GM12878 (cell line): ENCODE measurements around the gene MSL2. TPM values are rescaled to one million over a fixed set of nuclear protein-coding genes. Genes with fewer than 3 reads are reported as not detected.
A peak's percentile ranks its signal among the peaks of the same experiment; 100 is the strongest.
"Not testable (repeated sequence)": the region's sequence is repeated elsewhere in the genome, so short reads cannot be mapped to it uniquely, and the experiment has no call there.

ENCODE experiments used
- ATAC-seq: fragments of 200-7000 bp; cut with Tn5 transposase; 3 replicates; pipeline ENCODE4 v1.9.1; 2020; ENCODE audit warnings: mild to moderate bottlenecking, moderate library complexity
- BruUV-seq: library from RNA; stranded (reverse); fragments of 400-500 nt; replicated peaks from 2 replicates; lab custom pipeline; 2021; lab: Mats Ljungman, UMichigan
- CTCF ChIA-PET: fragments of 300-600 bp; sonication (Branson Sonifier 250); formaldehyde crosslinking; extraction: SDS; loops from one replicate; lab custom pipeline; 2021; ENCODE audit warnings: inconsistent platforms; lab: Yijun Ruan, JAX
- POLR2A ChIA-PET: fragments of 350-600 bp; formaldehyde crosslinking; extraction: SDS; loops from one replicate; lab custom pipeline; 2021; ENCODE audit warnings: inconsistent platforms; lab: Charles Lee
- RAD21 ChIA-PET: fragments of 300-600 bp; sonication (Branson Sonifier 250); formaldehyde crosslinking; loops from one replicate; lab custom pipeline; 2023; ENCODE audit warnings: antibody characterized with exemption; ENCODE audit not compliant: unreplicated experiment; lab: Charles Lee
- SMC1A ChIA-PET: fragments of 300-600 bp; sonication (Branson Sonifier 250); formaldehyde crosslinking; loops from one replicate; lab custom pipeline; 2023; ENCODE audit not compliant: unreplicated experiment, uncharacterized antibody; lab: Charles Lee
- DNase-seq: peaks from one replicate; pipeline ENCODE4 v3.0.0-alpha.2; 2011; ENCODE audit warnings: low read depth, low spot score
- FAIRE-seq: peaks from 3 replicates; lab custom pipeline; 2011; peaks lifted over from hg19 to GRCh38; lab: Jason Lieb, UNC
- H2AFZ ChIP-seq: 2 replicates; pipeline ENCODE4 v1.6.0; 2011; ENCODE audit warnings: low read depth, low read length, control low read depth; ENCODE audit not compliant: control insufficient read depth
- H3K27ac ChIP-seq: 2 replicates; pipeline ENCODE4 v1.5.1; 2011; ENCODE audit warnings: control low read depth; ENCODE audit not compliant: control insufficient read depth, insufficient read depth
- H3K27me3 ChIP-seq, 2 experiments: replicated peaks in 1 of 2; 2 replicates each; pipeline versions ENCODE4 v1.6.0 to v1.6.1; 2011; ENCODE audit warnings: low read length in 1 of 2; ENCODE audit not compliant: control insufficient read depth in 2 of 2, insufficient read depth in 2 of 2
- H3K36me3 ChIP-seq, 2 experiments: 2 replicates each; pipeline ENCODE4 v1.5.1; 2011; ENCODE audit warnings: low read length in 1 of 2; ENCODE audit not compliant: control insufficient read depth in 2 of 2, insufficient read depth in 2 of 2
- H3K4me1 ChIP-seq: 2 replicates; pipeline ENCODE4 v1.6.1; 2011; ENCODE audit warnings: mild to moderate bottlenecking, low read length, moderate library complexity, mixed read lengths; ENCODE audit not compliant: control insufficient read depth, insufficient read depth
- H3K4me2 ChIP-seq: 2 replicates; pipeline ENCODE4 v1.6.0; 2011; ENCODE audit warnings: control low read depth; ENCODE audit not compliant: control insufficient read depth, insufficient read depth
- H3K4me3 ChIP-seq: fragments of 200-600 bp; sonication (generic); 2 replicates; pipeline ENCODE4 v1.5.1; 2016
- H3K79me2 ChIP-seq: 2 replicates; pipeline ENCODE4 v1.6.0; 2011; ENCODE audit warnings: low read length; ENCODE audit not compliant: control insufficient read depth, insufficient read depth
- H3K9ac ChIP-seq: 2 replicates; pipeline ENCODE4 v1.8.0; 2011; ENCODE audit warnings: low read length, control low read depth, mixed read lengths; ENCODE audit not compliant: control insufficient read depth, insufficient read depth
- H3K9me3 ChIP-seq: replicated peaks from 3 replicates; pipeline ENCODE4 v1.5.1; 2011; ENCODE audit warnings: mild to moderate bottlenecking, low read length; ENCODE audit not compliant: control insufficient read depth, insufficient read depth
- H4K20me1 ChIP-seq: 2 replicates; pipeline ENCODE4 v1.6.0; 2011; ENCODE audit not compliant: control insufficient read depth, insufficient read depth
- CREM ChIP-seq: IDR thresholded peaks from 2 replicates; pipeline ENCODE4 v1.6.1; 2014; ENCODE audit warnings: antibody characterized with exemption, low read depth
- EP300 ChIP-seq, 2 experiments: fragments of 150-350 bp in 1 of 2; IDR thresholded peaks; 2 replicates each; pipeline ENCODE4 v1.6.1; 2011 to 2012; ENCODE audit warnings: low read depth in 2 of 2, low read length in 2 of 2, borderline replicate concordance in 1 of 2, improper control_type of control experiment in 1 of 2, inconsistent platforms in 1 of 2; ENCODE audit not compliant: control insufficient read depth in 1 of 2
- PKNOX1 ChIP-seq: fragments of 450-650 bp; IDR thresholded peaks from 2 replicates; pipeline ENCODE4 v1.6.1; 2016; ENCODE audit warnings: mild to moderate bottlenecking
- POLR2AphosphoS5 ChIP-seq: IDR thresholded peaks from 2 replicates; pipeline ENCODE4 v1.6.1; 2011; ENCODE audit warnings: mild to moderate bottlenecking, low read length, inconsistent platforms
- SMAD5 ChIP-seq: IDR thresholded peaks from 2 replicates; pipeline ENCODE4 v1.6.1; 2016; ENCODE audit warnings: antibody characterized with exemption, low read depth
- SP1 ChIP-seq: IDR thresholded peaks from one replicate; pipeline ENCODE4 v1.6.1; 2011; ENCODE audit warnings: low read depth, low read length
- ZNF217 ChIP-seq: fragments of 450-650 bp; IDR thresholded peaks from 2 replicates; pipeline ENCODE4 v1.6.1; 2017; ENCODE audit warnings: antibody characterized with exemption, mild to moderate bottlenecking
- ZNF622 ChIP-seq: fragments of 450-650 bp; IDR thresholded peaks from 2 replicates; pipeline ENCODE4 v1.6.1; 2017; ENCODE audit warnings: mild to moderate bottlenecking, inconsistent platforms
- ZSCAN29 ChIP-seq: fragments of 450-650 bp; IDR thresholded peaks from 2 replicates; pipeline ENCODE4 v1.6.1; 2017; ENCODE audit warnings: mild to moderate bottlenecking, moderate library complexity
- WGBS: methylation state at CpG from one replicate; pipeline ENCODE4 v1.1.6; 2016; ENCODE audit warnings: low lambda C conversion rate; ENCODE audit not compliant: insufficient replicate concordance, insufficient coverage; ENCODE audit errors: missing lambda C conversion rate; 5-methylcytosine and 5-hydroxymethylcytosine counted together
- in situ Hi-C: fragments of 300-500 bp; cut with MboI; formaldehyde crosslinking; loops from 9 replicates; pipeline ENCODE4 v1.14.3; 2018; ENCODE audit warnings: mixed read lengths
- intact Hi-C: fragments of 100-400 bp; cut with micrococcal nuclease; formaldehyde crosslinking; loops from one replicate; pipeline ENCODE4 v1.14.2; 2022; ENCODE audit not compliant: unreplicated experiment
- polyA plus RNA-seq, 11 experiments: library from polyadenylated mRNA; depleted of rRNA in 4 of 11; unstranded in 6 of 11; stranded (reverse) in 5 of 11; fragments of >200 nt; fragmentation: Nextera tagmentation in 4 of 11; fragmentation: Illumina TruSeq in 1 of 11; extraction: Ambion mirVana in 4 of 11; extraction: Trizol in 1 of 11; gene quantifications; 1 replicate in 1 of 11; 2 replicates in 10 of 11; pipeline versions ENCODE4 v1.2.1 to v1.2.3, GENCODE V29; 2011 to 2016; ENCODE audit warnings: inconsistent platforms in 2 of 11, missing spikeins in 2 of 11, low read depth in 1 of 11
- total RNA-seq, 4 experiments: library from RNA; depleted of rRNA in 3 of 4; stranded (reverse); fragments of >200 nt in 3 of 4; fragmentation: Illumina TruSeq in 1 of 4; extraction: Trizol in 1 of 4; gene quantifications; 2 replicates each; pipeline versions ENCODE4 v1.2.1 to v1.2.3, GENCODE V29; 2013 to 2021
- TF ChIP-seq, protein P1 (sequence below): IDR thresholded peaks from 2 replicates; pipeline ENCODE4 v1.6.1; 2011; ENCODE audit warnings: low read depth, mild to moderate bottlenecking, low read length, moderate library complexity, borderline replicate concordance; ENCODE audit errors: extremely low read depth

MSL2 gene
- total and polyA plus RNA-seq, 10 of the 15 experiments (the other 5 are each of a cell fraction or from before 2014, with no cell fraction given) = 3.5 to 31.7 (median 10.5) TPM

DNA sequence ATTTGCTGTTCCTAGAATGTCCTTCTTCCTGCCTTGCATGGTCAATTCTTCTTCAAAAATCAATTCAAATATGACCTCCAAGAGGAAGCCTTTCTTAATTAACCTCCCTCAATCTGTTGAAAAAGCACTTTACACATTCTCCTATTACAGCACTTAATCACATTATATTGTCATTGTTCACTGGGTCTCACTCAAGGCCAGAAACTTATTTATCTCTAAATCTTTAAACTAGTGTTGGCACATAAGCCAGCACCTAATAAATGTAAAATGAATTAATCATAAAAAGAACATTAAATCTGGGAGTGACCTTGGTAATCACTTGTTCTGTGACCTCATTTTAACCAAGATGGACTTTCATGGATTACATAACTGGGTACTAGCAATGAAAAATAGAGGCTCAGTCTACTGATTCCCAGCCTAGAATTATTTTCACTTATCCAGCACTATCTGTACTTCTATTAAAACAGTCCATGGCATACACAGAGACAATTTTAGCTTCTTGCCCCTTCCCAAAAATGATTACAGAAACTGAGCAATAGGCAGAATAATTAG is 22.1 kb downstream of the MSL2 start (continued):
- no peak for TF ChIP-seq ZNF622

GRCh38 chr3:136171097-136171542 is 25.0 kb downstream of the MSL2 start:
- peak; percentile 69 for ATAC-seq
- no peaks in the 10 kb centered on the region for H3K27me3 ChIP-seq
- H2AFZ ChIP-seq = no peak overlapping the region
- peaks cover 6% of the 10 kb centered on the region; the same call in 1 of the 2 replicates for H4K20me1 ChIP-seq
- H3K4me2 ChIP-seq = no peak overlapping the region
- ChIA-PET SMC1A (interaction anchor here (0.7 to 4.2 kb wide), 3 partner anchors 11 to 195 kb away, joined by 3 to 14 read pairs (median 5); no protein-coding TSS in a partner anchor), POLR2A (no interaction called here), CTCF (interaction anchor here (0.5 to 1.0 kb wide), 3 partner anchors 10 to 35 kb away, joined by 3 to 4 read pairs (median 3); no protein-coding TSS in a partner anchor), RAD21 (interaction anchor here (1.4 kb wide), 1 partner anchor 26 kb away, joined by 6 read pairs; the partner anchor contains the start of gene MSL2)
- H3K4me1 ChIP-seq = no peaks in the 10 kb centered on the region
- intact Hi-C loops = no loop called here
- no peak overlapping the region for H3K9ac ChIP-seq
- H3K79me2 ChIP-seq = peaks cover 94% of the 10 kb centered on the region
- H3K36me3 ChIP-seq = no peaks in the 10 kb centered on the region
- H3K4me3 ChIP-seq = no peak overlapping the region
- no TSS peak for BruUV-seq
- H3K9me3 ChIP-seq = no peaks in the 10 kb centered on the region
- DNase-seq = no peak
- peak; percentile 75 for FAIRE-seq
- in situ Hi-C loops = no loop called here
- WGBS = 33% methylated on average over 1 of the region's 1 CpG
- TF ChIP-seq, protein P1, sequence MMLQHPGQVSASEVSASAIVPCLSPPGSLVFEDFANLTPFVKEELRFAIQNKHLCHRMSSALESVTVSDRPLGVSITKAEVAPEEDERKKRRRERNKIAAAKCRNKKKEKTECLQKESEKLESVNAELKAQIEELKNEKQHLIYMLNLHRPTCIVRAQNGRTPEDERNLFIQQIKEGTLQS = no peak
- no peak for TF ChIP-seq EP300 (IDR thresholded peaks at IDR 0.05; ENCODE audit: borderline replicate concordance in 1 of 2, control insufficient read depth in 1 of 2, low read depth in 2 of 2, low read length in 2 of 2)
- TF ChIP-seq ZNF217 = no peak
- no peak for TF ChIP-seq SP1
- TF ChIP-seq ZSCAN29 = no peak
- TF ChIP-seq PKNOX1 = no peak
- TF ChIP-seq POLR2AphosphoS5 = peak; percentile 2; the same call in 1 of the 2 replicates
- TF ChIP-seq CREM = no peak
- TF ChIP-seq SMAD5 = no peak
- H3K27ac ChIP-seq = peak overlapping the region; percentile 50; the same call in 1 of the 2 replicates

GRCh38 chr3:136168236-136168635 is 27.9 kb downstream of the MSL2 start:
- H3K4me2 ChIP-seq, H3K27ac ChIP-seq, BruUV-seq, DNase-seq, intact Hi-C loops, POLR2A ChIA-PET, H3K27me3 ChIP-seq, H3K36me3 ChIP-seq, SMC1A ChIA-PET, ATAC-seq, H4K20me1 ChIP-seq, H3K4me1 ChIP-seq, H3K9me3 ChIP-seq, H3K4me3 ChIP-seq, RAD21 ChIA-PET, in situ Hi-C loops, H3K9ac ChIP-seq, FAIRE-seq, H2AFZ ChIP-seq: not testable (repeated sequence)
- peaks cover 95% of the 10 kb centered on the region for H3K79me2 ChIP-seq
- WGBS = 97% methylated on average over 4 of the region's 4 CpGs
- CTCF ChIA-PET = interaction anchor here (0.7 to 1.4 kb wide), 2 partner anchors 10 to 15 kb away, joined by 3 to 4 read pairs; no protein-coding TSS in a partner anchor
